SK-N-SH treated with all-trans-retinoic acid at 6 μM for 48 hours (cell line): ENCODE data around the gene DIAPH1.

Source experiments
- ATAC-seq: fragments of 200-7000 bp; cut with Tn5 transposase; 3 replicates; pipeline ENCODE4 v1.9.1; 2020; ENCODE audit warnings: mild to moderate bottlenecking, moderate library complexity
- ARNTL ChIP-seq: fragments of 450-650 bp; formaldehyde crosslinking; IDR thresholded peaks from 2 replicates; pipeline ENCODE4 v1.5.0; 2020; ENCODE audit warnings: low read depth, mild to moderate bottlenecking, moderate library complexity, borderline replicate concordance
- BACH2 ChIP-seq: fragments of 250-450 bp; sonication (Bioruptor Pico); IDR thresholded peaks from 2 replicates; pipeline ENCODE4 v1.9.0; 2021; ENCODE audit warnings: mild to moderate bottlenecking, borderline replicate concordance
- CREB5 ChIP-seq: fragments of 250-450 bp; sonication (Bioruptor Pico); IDR thresholded peaks from 2 replicates; pipeline ENCODE4 v1.5.1; 2020; ENCODE audit warnings: low read depth, mild to moderate bottlenecking, moderate library complexity
- CSDC2 ChIP-seq: fragments of 250-450 bp; sonication (Bioruptor Pico); IDR thresholded peaks from 2 replicates; pipeline ENCODE4 v1.5.0; 2020; ENCODE audit warnings: mild to moderate bottlenecking, moderate library complexity
- CSRNP3 ChIP-seq: fragments of 250-450 bp; sonication (Bioruptor Pico); IDR thresholded peaks from 2 replicates; pipeline ENCODE4 v1.5.1; 2021; ENCODE audit warnings: mild to moderate bottlenecking, moderate library complexity
- GLIS3 ChIP-seq: fragments of 250-450 bp; sonication (Bioruptor Pico); IDR thresholded peaks from 2 replicates; pipeline ENCODE4 v1.5.0; 2020; ENCODE audit warnings: mild to moderate bottlenecking, moderate library complexity
- ISL1 ChIP-seq: fragments of 250-450 bp; sonication (Bioruptor Pico); IDR thresholded peaks from 2 replicates; pipeline ENCODE4 v2.1.2; 2022; ENCODE audit warnings: mild to moderate bottlenecking, moderate library complexity
- OSR1 ChIP-seq: fragments of 250-450 bp; sonication (Bioruptor Pico); IDR thresholded peaks from 2 replicates; pipeline ENCODE4 v1.8.0; 2022; ENCODE audit warnings: moderate library complexity, mild to moderate bottlenecking, inconsistent platforms
- PATZ1 ChIP-seq: fragments of 250-450 bp; sonication (Bioruptor Pico); IDR thresholded peaks from 2 replicates; pipeline ENCODE4 v1.8.0; 2020; ENCODE audit warnings: mild to moderate bottlenecking, moderate library complexity, borderline replicate concordance
- PPARA ChIP-seq: fragments of 250-450 bp; sonication (Bioruptor Pico); IDR thresholded peaks from 2 replicates; pipeline ENCODE4 v1.5.0; 2020; ENCODE audit warnings: mild to moderate bottlenecking, borderline replicate concordance
- SNAI2 ChIP-seq: fragments of 250-450 bp; sonication (Bioruptor Pico); IDR thresholded peaks from 2 replicates; pipeline ENCODE4 v1.5.0; 2020; ENCODE audit warnings: mild to moderate bottlenecking, moderate library complexity
- TCF4 ChIP-seq: fragments of 250-450 bp; sonication (Bioruptor Pico); IDR thresholded peaks from 2 replicates; pipeline ENCODE4 v1.8.0; 2021; ENCODE audit warnings: mild to moderate bottlenecking, moderate library complexity, borderline replicate concordance
- TOX ChIP-seq: fragments of 250-450 bp; sonication (Bioruptor Pico); IDR thresholded peaks from 2 replicates; pipeline ENCODE4 v1.8.0; 2021; ENCODE audit warnings: mild to moderate bottlenecking, moderate library complexity, borderline replicate concordance
- TSHZ2 ChIP-seq: fragments of 250-450 bp; sonication (Bioruptor Pico); IDR thresholded peaks from 2 replicates; pipeline ENCODE4 v1.5.0; 2020; ENCODE audit warnings: mild to moderate bottlenecking, moderate library complexity
- ZC3H10 ChIP-seq: fragments of 250-450 bp; sonication (Bioruptor Pico); IDR thresholded peaks from 2 replicates; pipeline ENCODE4 v1.5.1; 2021; ENCODE audit warnings: mild to moderate bottlenecking, moderate library complexity
- ZFP3 ChIP-seq: fragments of 250-450 bp; sonication (Bioruptor Pico); IDR thresholded peaks from 2 replicates; pipeline ENCODE4 v1.5.0; 2020; ENCODE audit warnings: mild to moderate bottlenecking, moderate library complexity
- ZNF70 ChIP-seq: fragments of 450-650 bp; formaldehyde crosslinking; IDR thresholded peaks from 2 replicates; pipeline ENCODE4 v1.5.0; 2020; ENCODE audit warnings: mild to moderate bottlenecking, moderate library complexity
- ZNF8 ChIP-seq: fragments of 450-650 bp; formaldehyde crosslinking; IDR thresholded peaks from 2 replicates; pipeline ENCODE4 v1.5.0; 2020; ENCODE audit warnings: mild to moderate bottlenecking, moderate library complexity

The DIAPH1 gene

GRCh38 chr5:141475625-141476131 is 143.1 kb downstream of the DIAPH1 start, which contains the start of gene PCDHGC3:
Gene PCDHGC3 (plus strand): TSS chr5:141475966. CDS start chr5:141476117, 151 bp downstream.
- TF ChIP-seq ISL1 (CRISPR knock-in tag) (no peak), CSRNP3 (no peak), ARNTL (CRISPR knock-in tag) (no peak), ZC3H10 (CRISPR knock-in tag) (no peak), CSDC2 (CRISPR knock-in tag) (no peak), TCF4 (no peak), PATZ1 (no peak), CREB5 (no peak), ZNF8 (CRISPR knock-in tag) (no peak), TOX (CRISPR knock-in tag) (no peak), PPARA (CRISPR knock-in tag) (no peak), ZNF70 (CRISPR knock-in tag) (no peak), TSHZ2 (CRISPR knock-in tag) (no peak)
- ATAC-seq = peak; percentile 96

- no peak for ATAC-seq
- TF ChIP-seq CSDC2 (CRISPR knock-in tag) (no peak), SNAI2 (CRISPR knock-in tag) (no peak), CREB5 (no peak), TSHZ2 (CRISPR knock-in tag) (no peak), GLIS3 (CRISPR knock-in tag) (no peak), BACH2 (CRISPR knock-in tag) (no peak), OSR1 (CRISPR knock-in tag) (no peak), ISL1 (CRISPR knock-in tag) (no peak), TOX (CRISPR knock-in tag) (no peak), ZFP3 (CRISPR knock-in tag) (no peak), PATZ1 (no peak), PPARA (CRISPR knock-in tag) (no peak), ARNTL (CRISPR knock-in tag) (no peak)
Measured at GRCh38 chr5:141465351-141465750, 153.4 kb downstream of the DIAPH1 start.
